Activated naive CD8-positive, alpha-beta T cell (primary cell): ENCODE data around the gene OSER1.
"Not testable (repeated sequence)": the region's sequence is repeated elsewhere in the genome, so short reads cannot be mapped to it uniquely, and the experiment has no call there.

Experiments
- H3K27ac Mint-ChIP-seq: one replicate; pipeline ENCODE4 v1.8.0; 2021; ENCODE audit warnings: mixed read lengths
- H3K27me3 Mint-ChIP-seq: one replicate; pipeline ENCODE4 v1.8.0; 2021; ENCODE audit warnings: mixed read lengths
- H3K36me3 Mint-ChIP-seq: one replicate; pipeline ENCODE4 v1.8.0; 2021; ENCODE audit warnings: mixed read lengths
- H3K4me1 Mint-ChIP-seq: one replicate; pipeline ENCODE4 v1.8.0; 2021; ENCODE audit warnings: low read depth, mixed read lengths
- H3K4me3 Mint-ChIP-seq: one replicate; pipeline ENCODE4 v1.8.0; 2021; ENCODE audit warnings: mild to moderate bottlenecking, mixed read lengths
- H3K9me3 Mint-ChIP-seq: one replicate; pipeline ENCODE4 v1.8.0; 2021; ENCODE audit warnings: low read depth, mixed read lengths

Gene OSER1

GRCh38 chr20:44199877-44200276, 10.7 kb downstream of the OSER1 start:
- Mint-ChIP-seq H3K36me3 (peaks cover 18% of the 10 kb centered on the region), H3K4me1 (peaks cover 29% of the 10 kb centered on the region), H3K9me3 (no peaks in the 10 kb centered on the region), H3K27ac (peak overlapping the region; percentile 77), H3K4me3 (no peak overlapping the region), H3K27me3 (no peaks in the 10 kb centered on the region)

- Mint-ChIP-seq H3K27me3 (no peaks in the 10 kb centered on the region), H3K4me1 (peaks cover 23% of the 10 kb centered on the region), H3K27ac (peak overlapping the region; percentile 77), H3K36me3 (peaks cover 18% of the 10 kb centered on the region), H3K4me3 (peak overlapping the region; percentile 36), H3K9me3 (no peaks in the 10 kb centered on the region)
Observed at GRCh38 chr20:44198872-44199271, 11.7 kb downstream of the OSER1 start.

- Mint-ChIP-seq H3K27ac (no peak overlapping the region), H3K36me3 (peaks cover 14% of the 10 kb centered on the region), H3K4me1 (peaks cover 18% of the 10 kb centered on the region), H3K9me3 (no peaks in the 10 kb centered on the region), H3K4me3 (no peak overlapping the region), H3K27me3 (no peaks in the 10 kb centered on the region)
Observed at GRCh38 chr20:44196271-44196670, 14.3 kb downstream of the OSER1 start.

- Mint-ChIP-seq H3K36me3 (peaks cover 13% of the 10 kb centered on the region), H3K27ac (peak overlapping the region; percentile 72), H3K27me3 (no peaks in the 10 kb centered on the region), H3K4me3 (no peak overlapping the region), H3K9me3 (no peaks in the 10 kb centered on the region), H3K4me1 (peaks cover 15% of the 10 kb centered on the region)
Observed at GRCh38 chr20:44195605-44196004, 15.0 kb downstream of the OSER1 start.

- Mint-ChIP-seq H3K4me1 (peaks cover 3% of the 10 kb centered on the region), H3K27ac (no peak overlapping the region)
Observed at GRCh38 chr20:44193801-44194200, 16.8 kb downstream of the OSER1 start.

GRCh38 chr20:44191640-44192039, 18.9 kb downstream of the OSER1 start:
- peaks cover 15% of the 10 kb centered on the region for H3K4me1 Mint-ChIP-seq

More at GRCh38 chr20:44193801-44194200, 16.8 kb downstream of the OSER1 start:
- H3K4me3 Mint-ChIP-seq: no peak overlapping the region
- H3K9me3 Mint-ChIP-seq: no peaks in the 10 kb centered on the region
- H3K36me3 Mint-ChIP-seq: peaks cover 8% of the 10 kb centered on the region
- H3K27me3 Mint-ChIP-seq: peaks cover 3% of the 10 kb centered on the region

GRCh38 chr20:44190197-44190852, 20.2 kb downstream of the OSER1 start:
- H3K4me3 Mint-ChIP-seq, H3K9me3 Mint-ChIP-seq, H3K27ac Mint-ChIP-seq, H3K36me3 Mint-ChIP-seq: not testable (repeated sequence)
- Mint-ChIP-seq H3K27me3 (peaks cover 19% of the 10 kb centered on the region), H3K4me1 (peaks cover 16% of the 10 kb centered on the region)

More at GRCh38 chr20:44191640-44192039, 18.9 kb downstream of the OSER1 start:
- H3K27ac Mint-ChIP-seq, H3K4me3 Mint-ChIP-seq, H3K9me3 Mint-ChIP-seq, H3K36me3 Mint-ChIP-seq: not testable (repeated sequence)
- H3K27me3 Mint-ChIP-seq: peaks cover 12% of the 10 kb centered on the region

- Mint-ChIP-seq H3K27me3 (peaks cover 23% of the 10 kb centered on the region), H3K4me1 (peaks cover 16% of the 10 kb centered on the region), H3K36me3 (peaks cover 4% of the 10 kb centered on the region), H3K9me3 (no peaks in the 10 kb centered on the region), H3K27ac (no peak overlapping the region), H3K4me3 (no peak overlapping the region)
Observed at GRCh38 chr20:44188752-44189151, 21.8 kb downstream of the OSER1 start.

GRCh38 chr20:44187772-44188709, 22.5 kb downstream of the OSER1 start:
- no peak overlapping the region for H3K27ac Mint-ChIP-seq
- peak overlapping the region; percentile 59 for H3K4me3 Mint-ChIP-seq
- H3K4me1 Mint-ChIP-seq: peaks cover 15% of the 10 kb centered on the region
- H3K9me3 Mint-ChIP-seq: no peaks in the 10 kb centered on the region
- peaks cover 23% of the 10 kb centered on the region for H3K27me3 Mint-ChIP-seq
- H3K36me3 Mint-ChIP-seq: peaks cover 4% of the 10 kb centered on the region

- no peaks in the 10 kb centered on the region for H3K9me3 Mint-ChIP-seq
- no peak within 1 kb of the TSS for H3K27ac Mint-ChIP-seq
- peaks cover 4% of the 10 kb centered on the region for H3K36me3 Mint-ChIP-seq
- peaks cover 28% of the 10 kb centered on the region for H3K27me3 Mint-ChIP-seq
- H3K4me1 Mint-ChIP-seq: peaks cover 15% of the 10 kb centered on the region
- H3K4me3 Mint-ChIP-seq: peak within 1 kb of the TSS; percentile 59
Observed at GRCh38 chr20:44187054-44187771, 23.4 kb downstream of the OSER1 start, which contains the start of gene JPH2. Gene JPH2 (minus strand): TSS chr20:44187188. CDS start chr20:44186705, 483 bp downstream.

- no peaks in the 10 kb centered on the region for H3K9me3 Mint-ChIP-seq
- H3K36me3 Mint-ChIP-seq: peaks cover 4% of the 10 kb centered on the region
- H3K27me3 Mint-ChIP-seq: peaks cover 29% of the 10 kb centered on the region
- peak overlapping the region; percentile 21 for H3K4me3 Mint-ChIP-seq
- peaks cover 15% of the 10 kb centered on the region for H3K4me1 Mint-ChIP-seq
- no peak overlapping the region for H3K27ac Mint-ChIP-seq
Observed at GRCh38 chr20:44186674-44187053, 23.9 kb downstream of the OSER1 start.

GRCh38 chr20:44186201-44186600, 24.4 kb downstream of the OSER1 start:
- H3K4me3 Mint-ChIP-seq: no peak overlapping the region
- H3K27ac Mint-ChIP-seq: no peak overlapping the region
- H3K36me3 Mint-ChIP-seq: peaks cover 4% of the 10 kb centered on the region
- peaks cover 32% of the 10 kb centered on the region for H3K27me3 Mint-ChIP-seq
- no peaks in the 10 kb centered on the region for H3K9me3 Mint-ChIP-seq
- H3K4me1 Mint-ChIP-seq: peaks cover 15% of the 10 kb centered on the region

GRCh38 chr20:44185574-44185973, 25.0 kb downstream of the OSER1 start:
- peaks cover 15% of the 10 kb centered on the region for H3K4me1 Mint-ChIP-seq
- no peak overlapping the region for H3K27ac Mint-ChIP-seq
- no peaks in the 10 kb centered on the region for H3K9me3 Mint-ChIP-seq
- peaks cover 33% of the 10 kb centered on the region for H3K27me3 Mint-ChIP-seq
- H3K36me3 Mint-ChIP-seq: peaks cover 4% of the 10 kb centered on the region
- H3K4me3 Mint-ChIP-seq: no peak overlapping the region

- Mint-ChIP-seq H3K27me3 (peaks cover 28% of the 10 kb centered on the region), H3K4me3 (no peak overlapping the region), H3K27ac (no peak overlapping the region), H3K4me1 (peaks cover 15% of the 10 kb centered on the region), H3K9me3 (no peaks in the 10 kb centered on the region), H3K36me3 (peaks cover 4% of the 10 kb centered on the region)
Observed at GRCh38 chr20:44183282-44183681, 27.3 kb downstream of the OSER1 start.

- no peak overlapping the region for H3K4me3 Mint-ChIP-seq
- no peaks in the 10 kb centered on the region for H3K9me3 Mint-ChIP-seq
- no peak overlapping the region for H3K27ac Mint-ChIP-seq
- peaks cover 26% of the 10 kb centered on the region for H3K27me3 Mint-ChIP-seq
- H3K36me3 Mint-ChIP-seq: peaks cover 4% of the 10 kb centered on the region
- H3K4me1 Mint-ChIP-seq: peaks cover 12% of the 10 kb centered on the region
Observed at GRCh38 chr20:44182863-44183262, 27.7 kb downstream of the OSER1 start.
